CD4-positive, alpha-beta T cell (primary cell): ENCODE measurements around the gene CHMP1A. TPM values are rescaled to one million over a fixed set of nuclear protein-coding genes. Genes with fewer than 3 reads are reported as not detected.

Experiments
- ATAC-seq: fragments of 200-7000 bp; cut with Tn5 transposase; one replicate; pipeline ENCODE4 v1.10.0; 2022; ENCODE audit warnings: mild to moderate bottlenecking; ENCODE audit not compliant: poor library complexity
- CTCF ChIA-PET: fragments of 350-600 bp; sonication (Branson Sonifier 250); formaldehyde crosslinking; loops from one replicate; lab custom pipeline; 2021; ENCODE audit warnings: antibody characterized with exemption, inconsistent platforms; lab: Charles Lee
- POLR2A ChIA-PET: fragments of 350-600 bp; sonication (Branson Sonifier 250); formaldehyde crosslinking; loops from one replicate; lab custom pipeline; 2021; ENCODE audit warnings: antibody characterized with exemption, inconsistent platforms; lab: Charles Lee
- DNase-seq, 14 experiments: peaks; one replicate each; pipeline ENCODE4 v3.0.0-alpha.2; 2013 to 2020; ENCODE audit warnings: mixed read lengths in 2 of 14
- H3K27ac ChIP-seq, 2 donors: one replicate each; pipeline versions ENCODE4 v1.5.1 to v1.7.0; 2013; ENCODE audit warnings: low read length in 2 of 2, low read depth in 1 of 2, mild to moderate bottlenecking in 1 of 2
- H3K27me3 ChIP-seq, 2 experiments: 1 replicate in 1 of 2; 2 replicates in 1 of 2; pipeline versions ENCODE4 v1.6.1 to v1.7.0; 2013; ENCODE audit warnings: low read length in 2 of 2, control low read depth in 1 of 2, mild to moderate bottlenecking in 1 of 2, moderate library complexity in 1 of 2; ENCODE audit not compliant: insufficient read depth in 2 of 2, control insufficient read depth in 1 of 2
- H3K36me3 ChIP-seq: one replicate; pipeline ENCODE4 v1.6.1; 2013; ENCODE audit warnings: low read length, control low read depth; ENCODE audit not compliant: insufficient read depth
- H3K4me1 ChIP-seq: one replicate; pipeline ENCODE4 v1.6.1; 2013; ENCODE audit warnings: low read length, control low read depth; ENCODE audit not compliant: insufficient read depth
- H3K4me3 ChIP-seq: one replicate; pipeline ENCODE4 v1.5.1; 2013; ENCODE audit warnings: mild to moderate bottlenecking, low read length, moderate library complexity
- H3K9me3 ChIP-seq, 2 experiments: 1 replicate in 1 of 2; 2 replicates in 1 of 2; pipeline versions ENCODE4 v1.6.1 to v1.7.0; 2013; ENCODE audit warnings: low read length in 2 of 2, mild to moderate bottlenecking in 2 of 2, control low read depth in 1 of 2, moderate library complexity in 1 of 2; ENCODE audit not compliant: control insufficient read depth in 1 of 2, insufficient read depth in 1 of 2
- H3K27ac Mint-ChIP-seq: one replicate; pipeline ENCODE4 v1.8.0; 2020; ENCODE audit warnings: mixed read lengths
- H3K27me3 Mint-ChIP-seq: one replicate; pipeline ENCODE4 v1.8.0; 2021; ENCODE audit warnings: mixed read lengths
- H3K36me3 Mint-ChIP-seq: one replicate; pipeline ENCODE4 v1.8.0; 2021; ENCODE audit warnings: low read depth, mixed read lengths
- H3K4me1 Mint-ChIP-seq: one replicate; pipeline ENCODE4 v1.8.0; 2021; ENCODE audit warnings: low read depth, mixed read lengths
- H3K4me3 Mint-ChIP-seq: one replicate; pipeline ENCODE4 v1.8.0; 2020; ENCODE audit warnings: mild to moderate bottlenecking, mixed read lengths
- H3K9me3 Mint-ChIP-seq: one replicate; pipeline ENCODE4 v1.8.0; 2020; ENCODE audit warnings: mixed read lengths
- CTCF ChIP-seq: fragments of 200-600 bp; IDR thresholded peaks from one replicate; pipeline ENCODE4 v1.8.0; 2022; ENCODE audit warnings: antibody characterized with exemption, mild to moderate bottlenecking
- intact Hi-C, 2 experiments: fragments of 100-400 bp; cut with DNase I in 1 of 2; cut with micrococcal nuclease in 1 of 2; formaldehyde crosslinking; loops; one replicate each; pipeline versions ENCODE4 v1.15.1 to v1.9.0; 2023 to 2025; cut with DNase I, micrococcal nuclease
- total RNA-seq, 174 experiments: library from RNA in 2 of 174; stranded (reverse) in 2 of 174; gene quantifications; one replicate each; pipeline ENCODE4 v1.2.3 and lab custom pipeline; 2021 to 2026

The CHMP1A gene
- total RNA-seq, 2 experiments from 2014 or later: 54.7 to 55.9 TPM

GRCh38 chr16:89651584-89651983 is 5.9 kb downstream of the CHMP1A start:
- intact Hi-C loops: no loop called here
- H3K27ac ChIP-seq: no peak overlapping the region
- Mint-ChIP-seq H3K27ac (no peak overlapping the region), H3K36me3 (peaks cover 38% of the 10 kb centered on the region), H3K9me3 (no peaks in the 10 kb centered on the region), H3K4me3 (no peak overlapping the region), H3K27me3 (no peaks in the 10 kb centered on the region), H3K4me1 (peaks cover 23% of the 10 kb centered on the region)
- ATAC-seq: no peak
- ChIA-PET CTCF (no interaction called here), POLR2A (no interaction called here)
- peaks cover 38% of the 10 kb centered on the region for H3K36me3 ChIP-seq
- no peaks in the 10 kb centered on the region for H3K9me3 ChIP-seq
- TF ChIP-seq CTCF: no peak
- no peak overlapping the region for H3K4me3 ChIP-seq
- DNase-seq: no peak
- H3K4me1 ChIP-seq: peaks cover 8% of the 10 kb centered on the region
- no peaks in the 10 kb centered on the region for H3K27me3 ChIP-seq

GRCh38 chr16:89646906-89647305 is 10.6 kb downstream of the CHMP1A start:
- no peaks in the 10 kb centered on the region for H3K4me1 Mint-ChIP-seq
- Histone ChIP-seq H3K4me3 (no peak overlapping the region), H3K4me1 (no peaks in the 10 kb centered on the region), H3K27ac (no peak overlapping the region), H3K36me3 (peaks cover 48% of the 10 kb centered on the region), H3K9me3 (no peaks in the 10 kb centered on the region), H3K27me3 (no peaks in the 10 kb centered on the region)
- H3K27ac Mint-ChIP-seq: no peak overlapping the region
- DNase-seq (peak in 1 of 14 experiments; percentile 23), ATAC-seq (no peak)
- intact Hi-C loops: loop anchor here in 1 of 2 experiments (10.0 kb wide), 1 partner anchor 312 kb away; no protein-coding TSS in a partner anchor
- H3K36me3 Mint-ChIP-seq: peaks cover 60% of the 10 kb centered on the region
- CTCF ChIA-PET: no interaction called here
- no peak for TF ChIP-seq CTCF
- H3K9me3 Mint-ChIP-seq: no peaks in the 10 kb centered on the region
- POLR2A ChIA-PET: no interaction called here
- H3K4me3 Mint-ChIP-seq: no peak overlapping the region
- H3K27me3 Mint-ChIP-seq: no peaks in the 10 kb centered on the region

- no peak overlapping the region for H3K4me3 Mint-ChIP-seq
Observed at GRCh38 chr16:89646270-89646669, 11.2 kb downstream of the CHMP1A start.

More at GRCh38 chr16:89646270-89646669, 11.2 kb downstream of the CHMP1A start:
- intact Hi-C loops: loop anchor here in 1 of 2 experiments (10.0 kb wide), 1 partner anchor 311 kb away; no protein-coding TSS in a partner anchor
- no peak overlapping the region for H3K27ac ChIP-seq
- ChIA-PET POLR2A (no interaction called here), CTCF (no interaction called here)
- no peak overlapping the region for H3K27ac Mint-ChIP-seq
- ATAC-seq (no peak), DNase-seq (peak in 1 of 14 experiments; percentile 19)
- H3K4me1 ChIP-seq: peaks cover 3% of the 10 kb centered on the region
- no peak overlapping the region for H3K4me3 ChIP-seq
- peaks cover 2% of the 10 kb centered on the region for H3K4me1 Mint-ChIP-seq
- no peaks in the 10 kb centered on the region for H3K27me3 Mint-ChIP-seq
- no peaks in the 10 kb centered on the region for H3K9me3 Mint-ChIP-seq
- H3K36me3 Mint-ChIP-seq: peaks cover 56% of the 10 kb centered on the region
- H3K36me3 ChIP-seq: peaks cover 45% of the 10 kb centered on the region
- no peaks in the 10 kb centered on the region for H3K9me3 ChIP-seq
- no peak for TF ChIP-seq CTCF
- H3K27me3 ChIP-seq: no peaks in the 10 kb centered on the region
